ENCODE data around the gene RGP1.

Gene RGP1

GRCh38 chr9:35800530-35800929, 51.4 kb downstream of the RGP1 start:
- no peak overlapping the region for H3K4me3 ChIP-seq (ENCODE audit: low read depth, low read length)
- TF ChIP-seq CTCF (IDR thresholded peaks at IDR 0.05; ENCODE audit: borderline replicate concordance, insufficient read depth, low read depth, low read length): no peak

DNA sequence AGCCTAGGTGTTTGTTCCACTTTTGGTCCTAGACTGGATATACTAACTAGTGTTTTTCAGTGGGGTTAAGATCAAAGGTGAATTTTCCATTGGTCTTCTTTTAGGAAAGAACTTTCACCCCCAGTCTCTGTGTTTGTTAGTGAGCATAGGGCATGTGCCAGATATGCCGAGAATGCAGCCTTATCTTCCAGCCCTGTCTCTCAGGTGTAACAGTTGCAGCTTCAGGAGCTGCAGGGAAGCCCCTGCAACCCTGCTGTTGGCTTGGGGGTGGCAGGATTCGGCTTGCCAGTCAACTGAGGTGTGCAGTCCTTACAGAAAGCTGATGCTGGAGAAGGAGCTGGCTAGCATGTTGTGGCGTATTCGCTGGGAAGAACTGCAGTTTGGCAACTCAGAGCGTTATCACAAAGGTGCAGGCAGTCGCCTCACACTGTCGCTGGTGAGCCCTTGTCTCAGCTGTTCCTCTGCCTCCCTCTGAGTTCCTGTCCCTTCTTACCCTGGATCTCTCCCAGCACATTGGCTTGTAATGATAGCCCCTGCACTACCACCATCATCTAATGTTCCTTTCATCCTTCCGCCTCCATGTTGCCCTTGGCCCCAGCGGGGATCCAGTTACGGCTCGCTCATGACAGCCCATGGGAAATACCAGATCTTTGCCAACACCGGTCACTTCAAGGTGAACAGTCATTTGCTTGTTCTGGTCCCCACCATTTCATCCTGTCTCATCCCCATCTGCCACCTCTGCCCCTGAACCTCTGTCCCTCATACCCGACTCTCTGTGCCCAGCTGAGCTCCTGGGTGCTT, 52.4 kb downstream of the RGP1 start:
- no peak for TF ChIP-seq CTCF (IDR thresholded peaks at IDR 0.05; ENCODE audit: borderline replicate concordance, insufficient read depth, low read depth, low read length)
- no peak overlapping the region for H3K4me3 ChIP-seq (ENCODE audit: low read depth, low read length)

GRCh38 chr9:35806101-35806500, 57.0 kb downstream of the RGP1 start:
- H3K4me3 ChIP-seq (ENCODE audit: low read depth, low read length): no peak overlapping the region
- no peak for TF ChIP-seq CTCF (IDR thresholded peaks at IDR 0.05; ENCODE audit: borderline replicate concordance, insufficient read depth, low read depth, low read length)

Measured in GM12875 (cell line).